ENCODE results near the gene SPINK7.

The SPINK7 gene

GRCh38 chr5:148352696-148353095 lies 40.5 kb downstream of the SPINK7 start:
- TF ChIP-seq CTCF (IDR thresholded peaks at IDR 0.05; ENCODE audit: extremely low read depth, missing control alignments) = no peak
- DNase-seq (ENCODE audit: low spot score) = no peak

- TF ChIP-seq CTCF (IDR thresholded peaks at IDR 0.05; ENCODE audit: extremely low read depth, missing control alignments) = no peak
- no peak for DNase-seq (ENCODE audit: low spot score)
These were observed 41.4 kb downstream of the SPINK7 start for GRCh38 chr5:148353634-148354033.

GRCh38 chr5:148364343-148364742 lies 52.1 kb downstream of the SPINK7 start:
- TF ChIP-seq CTCF (IDR thresholded peaks at IDR 0.05; ENCODE audit: extremely low read depth, missing control alignments) = no peak
- no peak for DNase-seq (ENCODE audit: low spot score)
